GM12891 (cell line): ENCODE results near the gene XRCC6.

ENCODE experiments used
- PAX5 ChIP-seq: IDR thresholded peaks from 2 replicates; pipeline ENCODE4 v1.6.1; 2011; ENCODE audit warnings: low read length, moderate library complexity, mild to moderate bottlenecking; ENCODE audit not compliant: insufficient read depth, severe bottlenecking
- POLR2A ChIP-seq: IDR thresholded peaks from 2 replicates; pipeline ENCODE4 v1.6.1; 2011; ENCODE audit warnings: low read depth, low read length, control low read depth
- TAF1 ChIP-seq: IDR thresholded peaks from 2 replicates; pipeline ENCODE4 v1.6.1; 2011; ENCODE audit warnings: low read depth, low read length, control low read depth

GRCh38 chr22:41585898-41586297, 35.2 kb upstream of the XRCC6 start:
- no peak for TF ChIP-seq POLR2A
- no peak for TF ChIP-seq PAX5
- no peak for TF ChIP-seq TAF1
